Cardiac muscle cell (in vitro differentiated cells and primary cell): ENCODE results near the gene CYFIP2. TPM values are rescaled to one million over a fixed set of nuclear protein-coding genes. Genes with fewer than 3 reads are reported as not detected.
A peak's percentile ranks its signal among the peaks of the same experiment; 100 is the strongest.
"Not testable (repeated sequence)": the region's sequence is repeated elsewhere in the genome, so short reads cannot be mapped to it uniquely, and the experiment has no call there.

ENCODE experiments used
- DNase-seq, 2 donors: peaks; one replicate each; pipeline versions ENCODE4 v3.0.0 to v3.0.0-alpha.2; 2010 to 2017; ENCODE audit warnings: low read depth in 1 of 2, low spot score in 1 of 2
- H3K27ac ChIP-seq: fragments of 200-600 bp; sonication (generic); 2 replicates; pipeline ENCODE4 v1.5.1; 2016
- H3K27me3 ChIP-seq: fragments of 200-600 bp; sonication (generic); 2 replicates; pipeline ENCODE4 v1.6.0; 2016; ENCODE audit warnings: control low read depth
- H3K36me3 ChIP-seq: fragments of 200-600 bp; sonication (generic); 2 replicates; pipeline ENCODE4 v1.5.1; 2016; ENCODE audit warnings: control low read depth
- H3K4me1 ChIP-seq: fragments of 200-600 bp; sonication (generic); 2 replicates; pipeline ENCODE4 v1.8.1; 2017; ENCODE audit warnings: low read depth, mild to moderate bottlenecking, mixed run types
- H3K4me3 ChIP-seq: fragments of 200-600 bp; sonication (generic); 2 replicates; pipeline ENCODE4 v1.5.1; 2016; ENCODE audit warnings: mild to moderate bottlenecking
- H3K9me3 ChIP-seq: fragments of 200-600 bp; sonication (generic); 2 replicates; pipeline ENCODE4 v1.5.1; 2017; ENCODE audit warnings: low read depth, mild to moderate bottlenecking, control low read depth
- polyA plus RNA-seq: library from polyadenylated mRNA; unstranded; fragments of >200 nt; fragmentation: Nextera tagmentation; extraction: Ambion mirVana; gene quantifications from 2 replicates; pipeline ENCODE4 v1.2.1, GENCODE V29; 2016
- total RNA-seq: library from RNA; depleted of rRNA; stranded (reverse); fragments of >200 nt; gene quantifications from 2 replicates; pipeline ENCODE4 v1.2.3, GENCODE V29; 2016
- TF ChIP-seq, protein P1 (sequence below): IDR thresholded peaks from 2 replicates; pipeline ENCODE4 v1.5.1; 2012; ENCODE audit warnings: low read depth, mild to moderate bottlenecking, low read length

CYFIP2 gene
- total and polyA plus RNA-seq, 2 experiments from 2014 or later, result 126 to 299 TPM

GRCh38 chr5:157400741-157401495 is 135.0 kb downstream of the CYFIP2 start:
- Histone ChIP-seq H3K36me3 (no peaks in the 10 kb centered on the region), H3K4me3 (no peak overlapping the region), H3K4me1 (no peaks in the 10 kb centered on the region), H3K27me3 (no peaks in the 10 kb centered on the region), H3K27ac (no peak overlapping the region), H3K9me3 (no peaks in the 10 kb centered on the region)
- TF ChIP-seq, protein P1, sequence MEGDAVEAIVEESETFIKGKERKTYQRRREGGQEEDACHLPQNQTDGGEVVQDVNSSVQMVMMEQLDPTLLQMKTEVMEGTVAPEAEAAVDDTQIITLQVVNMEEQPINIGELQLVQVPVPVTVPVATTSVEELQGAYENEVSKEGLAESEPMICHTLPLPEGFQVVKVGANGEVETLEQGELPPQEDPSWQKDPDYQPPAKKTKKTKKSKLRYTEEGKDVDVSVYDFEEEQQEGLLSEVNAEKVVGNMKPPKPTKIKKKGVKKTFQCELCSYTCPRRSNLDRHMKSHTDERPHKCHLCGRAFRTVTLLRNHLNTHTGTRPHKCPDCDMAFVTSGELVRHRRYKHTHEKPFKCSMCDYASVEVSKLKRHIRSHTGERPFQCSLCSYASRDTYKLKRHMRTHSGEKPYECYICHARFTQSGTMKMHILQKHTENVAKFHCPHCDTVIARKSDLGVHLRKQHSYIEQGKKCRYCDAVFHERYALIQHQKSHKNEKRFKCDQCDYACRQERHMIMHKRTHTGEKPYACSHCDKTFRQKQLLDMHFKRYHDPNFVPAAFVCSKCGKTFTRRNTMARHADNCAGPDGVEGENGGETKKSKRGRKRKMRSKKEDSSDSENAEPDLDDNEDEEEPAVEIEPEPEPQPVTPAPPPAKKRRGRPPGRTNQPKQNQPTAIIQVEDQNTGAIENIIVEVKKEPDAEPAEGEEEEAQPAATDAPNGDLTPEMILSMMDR, result no peak
- no peak for DNase-seq

GRCh38 chr5:157415838-157416237 is 149.9 kb downstream of the CYFIP2 start:
- TF ChIP-seq, protein P1, result no peak
- Histone ChIP-seq H3K9me3 (no peaks in the 10 kb centered on the region), H3K36me3 (no peaks in the 10 kb centered on the region), H3K4me1 (no peaks in the 10 kb centered on the region), H3K27me3 (no peaks in the 10 kb centered on the region), H3K4me3 (no peak overlapping the region), H3K27ac (no peak overlapping the region)
- DNase-seq, result no peak

GRCh38 chr5:157419521-157419920 is 153.6 kb downstream of the CYFIP2 start:
- H3K4me1 ChIP-seq, DNase-seq, H3K9me3 ChIP-seq, H3K4me3 ChIP-seq, H3K27ac ChIP-seq, H3K36me3 ChIP-seq, H3K27me3 ChIP-seq: not testable (repeated sequence)

GRCh38 chr5:157429920-157430319 is 164.0 kb downstream of the CYFIP2 start:
- not testable (repeated sequence) for H3K4me1 ChIP-seq, H3K9me3 ChIP-seq, H3K36me3 ChIP-seq, DNase-seq, H3K27ac ChIP-seq, H3K4me3 ChIP-seq, H3K27me3 ChIP-seq

DNA sequence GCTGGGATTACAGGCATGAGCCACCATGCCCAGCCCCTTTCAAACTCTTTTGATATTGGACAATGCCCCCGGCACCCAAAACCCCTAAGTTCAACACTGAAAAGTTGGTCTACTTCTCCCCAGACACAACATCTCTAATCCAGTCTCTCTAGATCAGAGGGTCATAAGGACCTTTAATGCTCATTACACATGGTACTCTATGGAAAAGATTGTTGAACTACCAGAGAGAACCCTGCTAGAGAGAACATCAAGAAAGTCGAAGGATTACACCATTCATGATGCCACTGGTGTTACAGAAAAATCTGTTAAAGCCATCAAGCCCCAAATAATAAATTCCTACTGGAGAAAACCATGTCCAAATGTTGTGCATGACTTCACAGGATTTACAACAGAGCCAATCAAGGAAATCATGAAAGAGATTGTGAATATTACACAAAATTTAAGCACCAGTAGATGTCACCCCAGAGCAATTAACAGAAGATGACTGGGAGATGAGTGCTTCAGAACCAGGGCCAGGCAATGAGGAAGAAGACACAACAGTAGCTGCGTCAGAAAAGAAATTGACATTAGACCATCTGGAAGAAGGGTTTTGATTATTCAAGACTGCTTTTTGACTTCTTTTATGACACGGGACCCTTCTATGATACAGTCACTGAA is 165.7 kb downstream of the CYFIP2 start:
- Histone ChIP-seq H3K27ac (no peak overlapping the region), H3K9me3 (no peaks in the 10 kb centered on the region), H3K4me3 (no peak overlapping the region), H3K27me3 (no peaks in the 10 kb centered on the region), H3K36me3 (no peaks in the 10 kb centered on the region), H3K4me1 (no peaks in the 10 kb centered on the region)
- DNase-seq, result peak; percentile 40 to 73
- TF ChIP-seq, protein P1, result peak; percentile 49

DNA sequence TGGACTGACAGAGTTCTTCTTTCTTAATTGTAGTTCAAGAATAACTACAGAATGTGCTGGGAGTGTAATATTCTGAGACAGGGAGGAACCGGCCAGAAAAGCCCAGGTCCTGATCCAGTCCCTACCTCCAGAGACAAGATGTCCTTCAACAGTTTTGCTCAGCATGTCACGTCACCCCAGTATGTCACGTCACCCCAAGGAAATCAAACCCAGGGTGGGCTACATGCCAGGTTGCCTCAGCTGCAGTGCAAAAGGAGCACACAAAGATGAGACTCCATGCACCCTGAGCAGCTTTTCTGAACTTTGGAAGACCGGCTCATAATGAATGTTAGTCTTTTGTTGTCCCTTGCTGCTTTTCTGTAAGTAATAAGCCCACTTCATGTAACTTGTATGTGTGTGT is 168.2 kb downstream of the CYFIP2 start:
- DNase-seq, result no peak
- TF ChIP-seq, protein P1, result no peak
- Histone ChIP-seq H3K4me1 (no peaks in the 10 kb centered on the region), H3K27ac (no peak overlapping the region), H3K4me3 (no peak overlapping the region), H3K9me3 (no peaks in the 10 kb centered on the region), H3K27me3 (no peaks in the 10 kb centered on the region), H3K36me3 (no peaks in the 10 kb centered on the region)
